ENCODE data around the gene UXS1. TPM values are rescaled to one million over a fixed set of nuclear protein-coding genes. Genes with fewer than 3 reads are reported as not detected.

UXS1 gene
- total RNA-seq, 1 donor from 2014 or later: 60.7 TPM

DNA sequence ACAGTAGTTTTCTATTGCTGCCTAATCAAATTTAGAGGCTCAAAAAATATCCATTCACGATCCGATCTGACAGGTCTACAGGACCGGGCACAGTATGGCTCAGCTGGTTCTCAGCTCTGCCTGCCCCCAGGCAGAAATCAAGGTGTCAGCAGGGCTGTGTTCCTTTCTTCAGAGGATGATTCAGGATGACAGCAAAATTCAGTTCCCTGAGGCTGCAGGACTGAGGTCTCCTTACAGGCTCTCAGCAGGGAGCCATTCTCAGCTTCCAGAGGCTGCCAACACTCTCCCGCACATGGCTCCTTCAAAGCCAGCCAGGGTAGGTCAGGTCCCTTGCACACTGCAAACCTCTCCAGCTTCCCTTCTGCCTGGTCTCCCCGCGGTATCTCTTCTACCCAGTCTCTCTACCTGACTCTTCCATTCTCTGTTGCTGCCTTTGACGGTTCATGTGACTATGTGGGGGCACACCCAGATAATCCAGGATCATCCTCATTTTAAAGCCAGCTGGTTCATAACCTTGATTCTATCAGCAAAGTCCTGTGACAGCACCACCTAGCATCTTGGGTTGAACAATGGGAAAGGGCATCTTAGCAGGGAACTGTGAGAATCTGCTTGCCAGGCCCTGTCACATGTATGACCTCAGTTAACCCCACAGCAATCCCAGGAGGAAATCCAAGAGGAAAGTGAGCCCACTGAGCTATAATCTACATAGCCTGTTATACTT, 50.4 kb downstream of the UXS1 start:
- Mint-ChIP-seq H3K9me3 (ENCODE audit: low read depth) (no peaks in the 10 kb centered on the region), H3K4me1 (ENCODE audit: low read depth) (peaks cover 19% of the 10 kb centered on the region), H3K36me3 (ENCODE audit: insufficient read depth) (peaks cover 14% of the 10 kb centered on the region), H3K27me3 (no peaks in the 10 kb centered on the region), H3K27ac (no peak overlapping the region), H3K4me3 (ENCODE audit: low read depth) (no peak overlapping the region)
- no peak for DNase-seq (ENCODE audit: low spot score, unreplicated experiment)
- TF ChIP-seq CTCF (IDR thresholded peaks at IDR 0.05; ENCODE audit: unreplicated experiment): no peak

GRCh38 chr2:106142683-106143082, 51.4 kb downstream of the UXS1 start:
- Mint-ChIP-seq H3K9me3 (ENCODE audit: low read depth) (no peaks in the 10 kb centered on the region), H3K4me1 (ENCODE audit: low read depth) (peaks cover 28% of the 10 kb centered on the region), H3K27me3 (no peaks in the 10 kb centered on the region), H3K27ac (no peak overlapping the region), H3K36me3 (ENCODE audit: insufficient read depth) (peaks cover 20% of the 10 kb centered on the region), H3K4me3 (ENCODE audit: low read depth) (no peak overlapping the region)
- no peak for DNase-seq (ENCODE audit: low spot score, unreplicated experiment)
- TF ChIP-seq CTCF (IDR thresholded peaks at IDR 0.05; ENCODE audit: unreplicated experiment): no peak

- Mint-ChIP-seq H3K4me1 (ENCODE audit: low read depth) (peaks cover 28% of the 10 kb centered on the region), H3K4me3 (ENCODE audit: low read depth) (no peak overlapping the region), H3K27ac (peak overlapping the region; percentile 43), H3K36me3 (ENCODE audit: insufficient read depth) (peaks cover 22% of the 10 kb centered on the region), H3K9me3 (ENCODE audit: low read depth) (no peaks in the 10 kb centered on the region), H3K27me3 (no peaks in the 10 kb centered on the region)
- TF ChIP-seq CTCF (IDR thresholded peaks at IDR 0.05; ENCODE audit: unreplicated experiment): no peak
- DNase-seq (ENCODE audit: low spot score, unreplicated experiment): no peak
Measured at GRCh38 chr2:106140913-106141312, 53.2 kb downstream of the UXS1 start.

DNA sequence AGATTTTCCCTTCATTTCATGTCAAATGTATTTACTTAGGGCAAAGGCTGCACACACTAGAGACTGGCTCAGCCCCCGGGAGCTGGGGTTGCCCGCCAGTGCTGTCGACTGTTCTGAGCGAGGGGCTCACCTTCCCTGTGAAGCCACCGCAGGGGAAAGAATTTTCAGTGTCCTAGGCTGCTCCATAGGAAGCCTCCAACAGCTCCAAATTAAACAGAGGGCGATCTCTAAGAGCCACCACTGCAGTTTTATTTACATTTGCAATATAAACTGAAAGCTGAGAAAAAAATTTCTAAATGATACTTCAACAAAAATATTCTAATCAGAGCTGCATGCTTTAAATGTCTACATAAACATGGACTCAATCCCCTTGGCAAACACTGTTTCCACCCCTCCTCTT, 54.0 kb downstream of the UXS1 start:
- Mint-ChIP-seq H3K36me3 (ENCODE audit: insufficient read depth) (peaks cover 20% of the 10 kb centered on the region), H3K27me3 (no peaks in the 10 kb centered on the region), H3K4me1 (ENCODE audit: low read depth) (peaks cover 28% of the 10 kb centered on the region), H3K27ac (peak overlapping the region; percentile 84), H3K4me3 (ENCODE audit: low read depth) (no peak overlapping the region), H3K9me3 (ENCODE audit: low read depth) (no peaks in the 10 kb centered on the region)
- DNase-seq (ENCODE audit: low spot score, unreplicated experiment): no peak
- TF ChIP-seq CTCF (IDR thresholded peaks at IDR 0.05; ENCODE audit: unreplicated experiment): no peak

- DNase-seq (ENCODE audit: low spot score, unreplicated experiment): no peak
- peaks cover 15% of the 10 kb centered on the region for H3K36me3 Mint-ChIP-seq (ENCODE audit: insufficient read depth)
- TF ChIP-seq CTCF (IDR thresholded peaks at IDR 0.05; ENCODE audit: unreplicated experiment): no peak
- H3K4me1 Mint-ChIP-seq (ENCODE audit: low read depth): peaks cover 28% of the 10 kb centered on the region
- H3K27ac Mint-ChIP-seq: peak overlapping the region; percentile 85
- no peaks in the 10 kb centered on the region for H3K9me3 Mint-ChIP-seq (ENCODE audit: low read depth)
- no peak overlapping the region for H3K4me3 Mint-ChIP-seq (ENCODE audit: low read depth)
- H3K27me3 Mint-ChIP-seq: no peaks in the 10 kb centered on the region
Measured at GRCh38 chr2:106139238-106139935, 54.7 kb downstream of the UXS1 start.

Measured in progenitor cell of endocrine pancreas (in vitro differentiated cells).